ENCODE measurements around the gene RNF169. TPM values are rescaled to one million over a fixed set of nuclear protein-coding genes. Genes with fewer than 3 reads are reported as not detected.

The RNF169 gene
- total and polyA plus RNA-seq, 9 of the 15 experiments (the other 6 are each of a cell fraction or from before 2014, with no cell fraction given): 0.68 to 18.1 (median 10.1) TPM

DNA sequence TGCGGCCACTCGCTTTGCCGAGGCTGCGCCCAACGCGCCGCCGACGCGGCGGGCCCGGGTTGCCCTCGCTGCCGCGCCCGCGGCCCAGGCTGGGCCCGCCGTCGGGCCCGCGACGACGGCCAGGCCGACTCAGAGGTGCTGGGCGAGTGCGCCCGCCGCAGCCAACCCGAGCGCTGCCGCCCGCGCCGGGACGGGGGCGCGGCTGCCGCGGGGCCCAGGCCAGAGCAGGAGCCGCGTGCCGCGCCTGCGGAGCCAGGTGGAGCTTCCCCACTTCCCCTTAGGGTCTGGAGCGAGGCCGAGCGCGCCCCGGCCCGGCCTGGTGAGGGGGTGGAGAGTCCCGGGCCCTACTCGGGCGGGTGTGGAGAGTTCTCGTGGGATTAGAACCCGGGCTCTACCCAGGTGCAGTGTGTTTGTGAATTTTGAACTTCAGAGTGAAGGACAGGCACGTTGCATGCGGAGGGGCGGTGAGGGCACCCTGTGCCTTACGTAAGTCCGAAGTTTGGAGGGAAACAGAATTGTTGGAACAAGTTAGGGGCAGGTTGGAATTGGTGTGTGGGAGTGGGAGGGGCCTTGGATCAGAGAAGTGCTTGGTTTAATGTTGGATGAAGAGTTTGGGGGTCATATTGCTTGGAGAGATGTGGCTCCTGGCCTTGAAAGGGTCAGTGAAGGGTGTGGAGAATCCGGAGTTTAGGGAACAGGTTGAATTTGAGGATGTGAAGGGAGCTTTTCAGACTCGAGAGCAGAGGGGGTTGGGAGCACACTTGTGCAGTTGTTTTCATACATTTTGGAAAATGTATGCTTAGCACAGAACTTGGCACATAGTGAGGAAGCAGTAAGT lies 697 bp downstream of the RNF169 start (continued):
- TF ChIP-seq, protein P1, sequence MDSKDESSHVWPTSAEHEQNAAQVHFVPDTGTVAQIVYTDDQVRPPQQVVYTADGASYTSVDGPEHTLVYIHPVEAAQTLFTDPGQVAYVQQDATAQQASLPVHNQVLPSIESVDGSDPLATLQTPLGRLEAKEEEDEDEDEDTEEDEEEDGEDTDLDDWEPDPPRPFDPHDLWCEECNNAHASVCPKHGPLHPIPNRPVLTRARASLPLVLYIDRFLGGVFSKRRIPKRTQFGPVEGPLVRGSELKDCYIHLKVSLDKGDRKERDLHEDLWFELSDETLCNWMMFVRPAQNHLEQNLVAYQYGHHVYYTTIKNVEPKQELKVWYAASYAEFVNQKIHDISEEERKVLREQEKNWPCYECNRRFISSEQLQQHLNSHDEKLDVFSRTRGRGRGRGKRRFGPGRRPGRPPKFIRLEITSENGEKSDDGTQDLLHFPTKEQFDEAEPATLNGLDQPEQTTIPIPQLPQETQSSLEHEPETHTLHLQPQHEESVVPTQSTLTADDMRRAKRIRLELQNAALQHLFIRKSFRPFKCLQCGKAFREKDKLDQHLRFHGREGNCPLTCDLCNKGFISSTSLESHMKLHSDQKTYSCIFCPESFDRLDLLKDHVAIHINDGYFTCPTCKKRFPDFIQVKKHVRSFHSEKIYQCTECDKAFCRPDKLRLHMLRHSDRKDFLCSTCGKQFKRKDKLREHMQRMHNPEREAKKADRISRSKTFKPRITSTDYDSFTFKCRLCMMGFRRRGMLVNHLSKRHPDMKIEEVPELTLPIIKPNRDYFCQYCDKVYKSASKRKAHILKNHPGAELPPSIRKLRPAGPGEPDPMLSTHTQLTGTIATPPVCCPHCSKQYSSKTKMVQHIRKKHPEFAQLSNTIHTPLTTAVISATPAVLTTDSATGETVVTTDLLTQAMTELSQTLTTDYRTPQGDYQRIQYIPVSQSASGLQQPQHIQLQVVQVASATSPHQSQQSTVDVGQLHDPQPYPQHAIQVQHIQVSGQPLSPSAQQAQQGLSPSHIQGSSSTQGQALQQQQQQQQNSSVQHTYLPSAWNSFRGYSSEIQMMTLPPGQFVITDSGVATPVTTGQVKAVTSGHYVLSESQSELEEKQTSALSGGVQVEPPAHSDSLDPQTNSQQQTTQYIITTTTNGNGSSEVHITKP (IDR thresholded peaks at IDR 0.05; ENCODE audit: partially characterized antibody): no peak
- TF ChIP-seq SIN3A (IDR thresholded peaks at IDR 0.05; ENCODE audit: borderline replicate concordance in 2 of 2, control insufficient read depth in 1 of 2, low read depth in 2 of 2, low read length in 2 of 2) (peak; percentile 34 to 81; a peak in 2 of 4 replicates), U2AF1 (optimal IDR thresholded peaks at IDR 0.05; ENCODE audit: low read depth, low read length) (no peak), ETV6 (IDR thresholded peaks at IDR 0.05; ENCODE audit: borderline replicate concordance in 1 of 2, low read depth in 2 of 2, low read length in 1 of 2) (no peak), ETV6 (CRISPR knock-in tag; IDR thresholded peaks at IDR 0.05; ENCODE audit: borderline replicate concordance) (no peak), SMARCA4 (IDR thresholded peaks at IDR 0.05) (peak; percentile 41; the same call in 1 of the 2 replicates), KAT8 (IDR thresholded peaks at IDR 0.05; ENCODE audit: low read depth) (no peak), MTF1 (CRISPR knock-in tag; IDR thresholded peaks at IDR 0.05; ENCODE audit: borderline replicate concordance) (no peak), HDGF (IDR thresholded peaks at IDR 0.05) (no peak), FOXK2 (conservative IDR thresholded peaks at IDR 0.05 in 1 of 2, IDR thresholded peaks at IDR 0.05 in 1 of 2; ENCODE audit: low read depth in 2 of 2) (no peak), PYGO2 (tag; IDR thresholded peaks at IDR 0.05) (no peak), ZNF644 (tag; IDR thresholded peaks at IDR 0.05; ENCODE audit: low read depth) (no peak), ZNF586 (CRISPR knock-in tag; conservative IDR thresholded peaks at IDR 0.05) (no peak), POLR2AphosphoS2 (IDR thresholded peaks at IDR 0.05; ENCODE audit: low read length) (no peak), MYC (IDR thresholded peaks at IDR 0.05; ENCODE audit: low read depth, low read length) (peak; percentile 75), MYC (CRISPR knock-in tag; IDR thresholded peaks at IDR 0.05; ENCODE audit: borderline replicate concordance, low read depth) (no peak), RBM14 (IDR thresholded peaks at IDR 0.05; ENCODE audit: borderline replicate concordance, insufficient read depth, low read depth, low read length) (no peak)
- TF ChIP-seq, protein P2, sequence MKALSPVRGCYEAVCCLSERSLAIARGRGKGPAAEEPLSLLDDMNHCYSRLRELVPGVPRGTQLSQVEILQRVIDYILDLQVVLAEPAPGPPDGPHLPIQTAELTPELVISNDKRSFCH (CRISPR knock-in tag; IDR thresholded peaks at IDR 0.05): no peak
- TF ChIP-seq, protein P2 (tag; IDR thresholded peaks at IDR 0.05): 0 out of 2 replicates have a peak, but pooled peaks have one; percentile 19
- TF ChIP-seq, protein P3, sequence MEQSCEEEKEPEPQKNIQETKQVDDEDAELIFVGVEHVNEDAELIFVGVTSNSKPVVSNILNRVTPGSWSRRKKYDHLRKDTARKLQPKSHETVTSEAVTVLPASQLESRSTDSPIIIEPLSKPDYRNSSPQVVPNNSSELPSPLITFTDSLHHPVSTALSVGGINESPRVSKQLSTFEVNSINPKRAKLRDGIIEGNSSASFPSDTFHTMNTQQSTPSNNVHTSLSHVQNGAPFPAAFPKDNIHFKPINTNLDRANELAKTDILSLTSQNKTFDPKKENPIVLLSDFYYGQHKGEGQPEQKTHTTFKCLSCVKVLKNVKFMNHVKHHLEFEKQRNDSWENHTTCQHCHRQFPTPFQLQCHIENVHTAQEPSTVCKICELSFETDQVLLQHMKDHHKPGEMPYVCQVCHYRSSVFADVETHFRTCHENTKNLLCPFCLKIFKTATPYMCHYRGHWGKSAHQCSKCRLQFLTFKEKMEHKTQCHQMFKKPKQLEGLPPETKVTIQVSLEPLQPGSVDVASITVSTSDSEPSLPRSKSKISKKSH (CRISPR knock-in tag; IDR thresholded peaks at IDR 0.05): no peak
- TF ChIP-seq, protein P4, sequence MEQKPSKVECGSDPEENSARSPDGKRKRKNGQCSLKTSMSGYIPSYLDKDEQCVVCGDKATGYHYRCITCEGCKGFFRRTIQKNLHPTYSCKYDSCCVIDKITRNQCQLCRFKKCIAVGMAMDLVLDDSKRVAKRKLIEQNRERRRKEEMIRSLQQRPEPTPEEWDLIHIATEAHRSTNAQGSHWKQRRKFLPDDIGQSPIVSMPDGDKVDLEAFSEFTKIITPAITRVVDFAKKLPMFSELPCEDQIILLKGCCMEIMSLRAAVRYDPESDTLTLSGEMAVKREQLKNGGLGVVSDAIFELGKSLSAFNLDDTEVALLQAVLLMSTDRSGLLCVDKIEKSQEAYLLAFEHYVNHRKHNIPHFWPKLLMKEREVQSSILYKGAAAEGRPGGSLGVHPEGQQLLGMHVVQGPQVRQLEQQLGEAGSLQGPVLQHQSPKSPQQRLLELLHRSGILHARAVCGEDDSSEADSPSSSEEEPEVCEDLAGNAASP (IDR thresholded peaks at IDR 0.05): no peak

Measured in K562 (cell line).